Activated CD4-positive, alpha-beta T cell treated with anti-CD3 and anti-CD28 coated beads for 4 hours (primary cell): ENCODE results near the gene SND1.

ENCODE experiments used
- DNase-seq, 2 donors: peaks; one replicate each; pipeline ENCODE4 v3.0.0-alpha.2; 2020

Gene SND1

GRCh38 chr7:127840226-127840951 is 188.4 kb downstream of the SND1 start:
- DNase-seq, result no peak

DNA sequence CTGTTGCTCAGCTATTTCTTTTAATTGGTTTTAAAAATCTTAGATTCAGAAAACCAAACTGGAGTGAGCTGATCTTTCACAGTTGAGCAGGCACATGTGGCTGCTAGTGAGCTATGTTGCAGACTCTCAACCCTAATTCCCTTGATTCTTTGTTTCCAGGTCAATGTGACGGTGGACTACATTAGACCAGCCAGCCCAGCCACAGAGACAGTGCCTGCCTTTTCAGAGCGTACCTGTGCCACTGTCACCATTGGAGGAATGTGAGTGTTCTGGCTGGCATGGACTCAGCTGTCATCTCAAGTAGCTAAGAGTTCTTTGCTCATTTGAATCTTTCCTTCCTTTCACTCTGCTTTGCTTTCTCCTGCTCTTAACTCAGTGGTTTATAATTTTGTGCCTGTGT is 192.2 kb downstream of the SND1 start:
- no peak for DNase-seq

DNA sequence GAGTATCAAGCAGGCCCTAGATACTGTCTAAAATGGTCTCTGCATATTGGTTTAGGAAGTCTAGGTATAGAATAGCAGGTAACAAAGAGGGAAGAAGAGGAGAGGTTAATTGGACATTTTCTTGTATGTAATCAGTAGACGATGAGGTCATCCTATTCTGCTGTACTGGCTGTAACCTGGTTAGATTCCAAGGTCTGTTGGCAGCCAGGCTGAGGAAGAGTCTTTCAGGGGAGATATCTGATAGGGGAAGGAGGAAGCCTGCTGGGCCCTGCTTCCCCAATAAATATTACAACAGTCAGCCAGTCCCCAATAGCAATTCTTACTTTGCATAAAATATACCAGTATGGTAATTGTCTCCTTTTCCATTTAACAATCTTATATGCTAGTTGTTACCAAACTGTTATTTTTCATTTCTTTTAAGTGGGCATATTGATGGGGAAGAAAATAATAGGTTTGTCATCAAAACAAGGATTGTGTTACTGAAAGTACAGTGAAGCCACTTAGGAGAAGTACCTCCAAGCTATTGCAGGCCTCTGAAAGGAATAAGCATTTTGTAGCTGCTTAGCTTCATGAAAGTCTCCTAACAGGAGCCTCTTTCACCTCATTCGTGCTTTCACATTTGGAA is 192.8 kb downstream of the SND1 start:
- no peak for DNase-seq

GRCh38 chr7:127845522-127846214 is 193.7 kb downstream of the SND1 start:
- DNase-seq, result no peak

GRCh38 chr7:127847641-127848040 is 195.6 kb downstream of the SND1 start:
- DNase-seq, result no peak

GRCh38 chr7:127848241-127848640 is 196.2 kb downstream of the SND1 start:
- no peak for DNase-seq

GRCh38 chr7:127850195-127850594 is 198.2 kb downstream of the SND1 start:
- DNase-seq, result no peak

- DNase-seq, result no peak
These were observed 202.4 kb downstream of the SND1 start for GRCh38 chr7:127854383-127854782.

DNA sequence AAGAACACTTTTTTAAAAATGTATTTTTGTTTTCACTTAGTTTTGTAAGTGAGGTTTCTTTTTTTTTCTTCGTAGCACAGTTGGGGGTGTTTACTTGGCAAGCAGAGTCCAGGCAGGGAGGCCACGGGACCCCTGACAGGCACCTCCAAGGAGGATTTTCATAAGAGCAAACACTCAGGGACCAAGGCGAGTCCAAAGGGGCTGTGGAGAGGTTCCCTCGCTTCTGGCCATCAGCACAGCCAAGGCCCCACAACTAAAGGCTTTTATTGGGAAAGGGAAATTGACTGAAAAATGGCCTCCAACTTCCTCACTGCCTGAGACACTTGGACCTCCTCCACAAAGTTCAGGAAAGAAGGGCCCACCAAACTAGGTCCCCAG is 205.5 kb downstream of the SND1 start:
- DNase-seq, result no peak

GRCh38 chr7:127858091-127858914 is 206.3 kb downstream of the SND1 start:
- no peak for DNase-seq

DNA sequence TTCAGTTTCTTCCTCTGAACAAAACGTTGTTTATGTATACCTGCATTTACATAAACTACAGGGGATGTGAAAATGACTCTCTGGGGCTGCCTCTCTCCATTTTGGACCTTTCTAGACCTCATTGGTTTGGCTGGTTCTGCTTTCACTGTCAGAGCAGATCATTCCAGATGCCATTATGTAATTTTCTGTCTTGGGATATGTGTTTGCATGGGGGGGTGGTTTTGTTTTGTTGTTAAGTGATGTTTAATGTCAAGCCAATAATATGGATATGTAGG is 206.9 kb downstream of the SND1 start:
- no peak for DNase-seq

DNA sequence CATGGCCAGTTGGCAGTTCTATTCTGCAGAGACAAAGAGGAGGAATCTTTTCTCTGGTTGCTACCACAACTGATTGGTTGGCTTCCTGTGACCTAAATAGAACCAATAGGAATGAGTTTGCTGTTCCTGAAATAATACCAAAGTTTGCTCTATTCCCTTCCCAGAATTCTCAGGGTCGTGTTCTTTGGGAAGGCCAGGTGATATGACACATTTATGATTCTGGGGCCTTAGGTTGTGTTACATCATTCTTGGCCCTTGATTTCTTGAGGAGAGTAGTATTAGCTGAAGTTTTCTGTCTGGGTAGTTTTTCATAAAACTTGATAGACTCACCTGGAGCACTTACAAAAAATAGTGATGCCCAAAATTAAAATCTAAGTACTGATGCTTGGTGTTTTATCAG is 207.3 kb downstream of the SND1 start:
- DNase-seq, result no peak

- DNase-seq, result no peak
These were observed 210.5 kb downstream of the SND1 start for GRCh38 chr7:127862525-127862924.

DNA sequence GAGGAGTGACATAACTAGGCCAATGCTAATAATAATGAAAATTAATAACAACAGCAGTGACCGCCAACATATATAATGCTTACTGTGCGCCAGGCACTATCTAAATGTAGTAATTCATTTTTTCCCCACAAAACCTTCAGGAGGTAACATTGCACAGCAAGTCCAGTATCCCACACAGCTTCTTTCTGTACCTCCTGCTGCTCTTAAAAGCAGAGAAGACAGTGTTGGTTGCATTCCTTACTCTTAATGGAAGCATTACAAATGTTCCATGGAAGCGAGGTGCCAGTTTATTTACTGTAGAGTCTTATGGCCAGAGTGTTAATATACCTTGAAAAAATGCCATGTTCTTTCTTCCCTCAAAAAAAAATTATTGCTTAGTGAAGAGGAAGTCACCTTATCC is 211.1 kb downstream of the SND1 start:
- DNase-seq, result no peak

DNA sequence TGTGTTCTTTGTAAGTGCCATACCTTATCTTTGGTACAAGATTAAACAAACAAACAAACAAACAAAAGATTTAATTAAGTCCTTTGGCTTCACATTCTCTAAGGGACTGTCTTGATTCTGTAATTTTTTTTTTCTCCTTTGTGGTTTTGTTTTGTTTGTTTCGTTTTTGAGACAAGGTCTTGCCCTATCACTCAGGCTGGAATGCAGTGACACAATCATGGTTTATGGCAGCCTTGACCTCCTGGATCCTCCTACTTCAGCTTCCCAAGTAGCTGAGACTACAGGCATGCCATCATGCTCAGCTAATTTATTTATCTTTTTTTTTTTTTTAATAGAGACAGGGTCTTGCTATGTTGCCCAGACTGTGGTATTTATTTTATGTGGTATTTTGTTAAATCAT is 213.5 kb downstream of the SND1 start:
- DNase-seq, result no peak

DNA sequence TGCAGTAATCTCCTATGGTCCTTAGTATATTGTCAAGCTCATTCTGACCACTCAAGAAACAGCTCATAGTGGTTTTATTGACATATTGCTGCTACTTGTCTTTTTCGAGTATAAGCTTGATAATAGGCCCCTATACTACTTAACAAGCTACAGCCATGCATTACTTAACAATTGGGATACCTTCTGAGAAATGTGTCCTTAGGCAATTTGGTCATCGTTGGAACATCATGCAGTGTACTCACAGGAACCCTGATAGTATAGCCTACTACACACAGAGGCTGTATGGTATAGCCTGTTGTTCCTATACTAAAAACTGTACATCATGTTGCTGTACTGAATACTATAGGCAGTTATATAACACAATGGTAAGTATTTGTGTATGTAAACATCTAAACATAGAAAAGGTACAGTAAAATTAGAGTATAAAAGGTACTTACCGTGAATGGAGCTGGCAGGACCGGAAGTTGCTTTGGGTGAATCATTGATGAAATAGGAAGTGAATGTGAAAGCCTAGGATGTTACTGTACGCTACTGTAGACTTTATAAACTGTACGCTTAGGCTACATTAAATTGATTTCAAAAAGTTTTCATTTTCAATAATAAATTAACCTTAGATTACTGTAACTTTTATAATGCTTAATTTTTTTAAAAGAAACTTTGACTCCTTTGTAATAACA is 218.4 kb downstream of the SND1 start:
- no peak for DNase-seq

DNA sequence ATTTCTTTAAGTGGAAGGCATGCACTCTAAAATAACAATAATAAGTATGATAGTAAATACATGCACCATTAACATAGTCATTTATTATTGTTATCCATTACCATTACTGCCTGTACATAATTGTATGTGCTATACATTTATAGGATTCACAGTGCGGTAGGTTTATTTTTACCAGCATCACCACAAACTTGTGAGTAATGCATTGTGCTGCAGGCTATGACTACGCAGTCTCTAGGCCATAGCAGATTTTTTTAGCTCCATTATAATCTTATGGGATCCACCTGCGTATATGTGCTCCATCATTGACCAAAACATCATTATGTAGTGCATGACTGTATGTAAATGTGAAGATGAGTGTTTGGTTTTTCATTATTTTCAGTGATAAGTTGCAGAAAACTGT is 219.2 kb downstream of the SND1 start:
- no peak for DNase-seq

DNA sequence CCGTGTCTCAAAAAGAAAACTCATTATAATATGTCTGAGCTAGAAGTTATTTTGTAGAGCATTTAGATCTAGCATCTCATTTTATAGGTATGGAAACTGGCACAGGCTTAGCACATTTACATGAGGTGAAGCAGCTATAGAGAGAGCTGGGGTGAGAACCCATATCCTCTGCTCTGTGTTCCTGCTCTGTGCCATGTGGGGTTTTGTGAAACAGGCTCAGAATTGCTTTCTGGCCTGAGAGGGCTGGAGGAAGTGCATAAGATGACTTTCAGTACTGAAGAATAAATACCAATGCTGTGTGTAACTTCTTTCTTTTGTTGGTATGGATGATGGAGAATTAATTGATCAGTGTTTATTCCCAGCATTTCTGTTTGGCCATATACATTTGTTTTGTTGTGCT is 220.1 kb downstream of the SND1 start:
- no peak for DNase-seq

DNA sequence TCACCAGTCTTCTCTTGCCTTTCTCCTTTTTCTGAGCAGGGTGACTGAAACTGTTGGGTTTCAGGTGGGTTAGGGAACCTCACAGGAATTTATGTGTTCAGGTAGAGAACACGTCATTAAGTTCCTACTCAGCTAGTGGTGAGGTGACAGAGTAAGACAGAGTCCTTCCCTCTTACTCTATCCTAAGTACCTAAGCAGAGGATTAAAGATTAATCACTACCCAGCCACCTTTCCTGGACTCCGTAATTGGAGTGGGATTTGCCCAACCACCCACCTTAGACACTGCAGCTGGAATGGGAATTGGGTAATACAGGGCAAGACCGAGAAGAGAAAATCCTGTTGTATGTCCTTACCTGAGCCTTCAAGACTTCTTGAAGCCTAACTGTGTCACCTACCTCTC is 221.2 kb downstream of the SND1 start:
- no peak for DNase-seq

- DNase-seq, result no peak
These were observed 222.0 kb downstream of the SND1 start for GRCh38 chr7:127873715-127874636.

- DNase-seq, result no peak
These were observed 223.1 kb downstream of the SND1 start for GRCh38 chr7:127874951-127875608.
